RCC 7860 (cell line): ENCODE measurements around the gene ELOVL6.
A peak's percentile ranks its signal among the peaks of the same experiment; 100 is the strongest.
"Not testable (repeated sequence)": the region's sequence is repeated elsewhere in the genome, so short reads cannot be mapped to it uniquely, and the experiment has no call there.

Source experiments
- DNase-seq: peaks from one replicate; pipeline ENCODE4 v3.0.0-alpha.2; 2015; ENCODE audit warnings: low spot score
- FAIRE-seq: peaks from 2 replicates; lab custom pipeline; 2012; peaks lifted over from hg19 to GRCh38; lab: Jason Lieb, UNC

Gene ELOVL6

GRCh38 chr4:110163327-110164069 lies 34.9 kb downstream of the ELOVL6 start:
- FAIRE-seq (peak; percentile 94), DNase-seq (peak; percentile 94)

GRCh38 chr4:110160618-110161017 lies 37.8 kb downstream of the ELOVL6 start:
- FAIRE-seq (no peak), DNase-seq (no peak)

- DNase-seq: no peak
- FAIRE-seq: no peak
These were observed 38.9 kb downstream of the ELOVL6 start for GRCh38 chr4:110159541-110159940.

- no peak for DNase-seq
- no peak for FAIRE-seq
These were observed 40.8 kb downstream of the ELOVL6 start for GRCh38 chr4:110157580-110157979.

- not testable (repeated sequence) for FAIRE-seq, DNase-seq
These were observed 41.2 kb downstream of the ELOVL6 start for GRCh38 chr4:110157166-110157565.

GRCh38 chr4:110156442-110156841 lies 42.0 kb downstream of the ELOVL6 start:
- no peak for DNase-seq
- FAIRE-seq: no peak

- DNase-seq (peak; percentile 25), FAIRE-seq (peak; percentile 60)
These were observed 42.8 kb downstream of the ELOVL6 start for GRCh38 chr4:110155654-110156053.

- DNase-seq: no peak
- no peak for FAIRE-seq
These were observed 43.8 kb downstream of the ELOVL6 start for GRCh38 chr4:110154582-110154981.

GRCh38 chr4:110152386-110152785 lies 46.0 kb downstream of the ELOVL6 start:
- FAIRE-seq (no peak), DNase-seq (no peak)

GRCh38 chr4:110149089-110149488 lies 49.3 kb downstream of the ELOVL6 start:
- DNase-seq (no peak), FAIRE-seq (no peak)

GRCh38 chr4:110142461-110142860 lies 56.0 kb downstream of the ELOVL6 start:
- DNase-seq (no peak), FAIRE-seq (no peak)

GRCh38 chr4:110139815-110140214 lies 58.6 kb downstream of the ELOVL6 start:
- FAIRE-seq (no peak), DNase-seq (no peak)

GRCh38 chr4:110139111-110139510 lies 59.3 kb downstream of the ELOVL6 start:
- no peak for DNase-seq
- FAIRE-seq: no peak

GRCh38 chr4:110138551-110138950 lies 59.9 kb downstream of the ELOVL6 start:
- DNase-seq (no peak), FAIRE-seq (no peak)

GRCh38 chr4:110137829-110138228 lies 60.6 kb downstream of the ELOVL6 start:
- FAIRE-seq (no peak), DNase-seq (no peak)

GRCh38 chr4:110135523-110135922 lies 62.9 kb downstream of the ELOVL6 start:
- FAIRE-seq (no peak), DNase-seq (no peak)

- no peak for DNase-seq
- FAIRE-seq: no peak
These were observed 63.3 kb downstream of the ELOVL6 start for GRCh38 chr4:110135076-110135475.

GRCh38 chr4:110134269-110134869 lies 64.0 kb downstream of the ELOVL6 start:
- FAIRE-seq (no peak), DNase-seq (no peak)

- no peak for FAIRE-seq
These were observed 65.3 kb downstream of the ELOVL6 start for GRCh38 chr4:110132816-110133719.

GRCh38 chr4:110131916-110132315 lies 66.5 kb downstream of the ELOVL6 start:
- DNase-seq: no peak

More at GRCh38 chr4:110132816-110133719, 65.3 kb downstream of the ELOVL6 start:
- DNase-seq: no peak

GRCh38 chr4:110130576-110131358 lies 67.6 kb downstream of the ELOVL6 start:
- FAIRE-seq: no peak
- no peak for DNase-seq

More at GRCh38 chr4:110131916-110132315, 66.5 kb downstream of the ELOVL6 start:
- FAIRE-seq: no peak
